GM23338 (cell line): Measurements from ENCODE around the gene PIGV. TPM values are rescaled to one million over a fixed set of nuclear protein-coding genes. Genes with fewer than 3 reads are reported as not detected.

Experiments
- ATAC-seq: fragments of 200-7000 bp; cut with Tn5 transposase; 3 replicates; pipeline ENCODE4 v1.9.1; 2020
- DNase-seq: peaks from one replicate; pipeline ENCODE4 v3.0.0-alpha.2; 2015; ENCODE audit warnings: low spot score
- H2AFZ ChIP-seq: fragments of 200-600 bp; sonication (generic); 2 replicates; pipeline ENCODE4 v1.8.0; 2016; ENCODE audit warnings: antibody characterized with exemption, mild to moderate bottlenecking, moderate library complexity
- H3F3A ChIP-seq: fragments of 200-600 bp; sonication (generic); replicated peaks from 2 replicates; pipeline ENCODE4 v1.8.0; 2017; ENCODE audit warnings: antibody characterized with exemption, mixed run types, low read depth
- H3K27ac ChIP-seq: fragments of 200-600 bp; sonication (generic); 2 replicates; pipeline ENCODE4 v1.6.1; 2016; ENCODE audit warnings: low read depth
- H3K27me3 ChIP-seq: fragments of 200-600 bp; sonication (generic); 2 replicates; pipeline ENCODE4 v1.8.0; 2016; ENCODE audit warnings: mild to moderate bottlenecking, mixed run types, moderate library complexity; ENCODE audit not compliant: insufficient read depth
- H3K36me3 ChIP-seq: fragments of 200-600 bp; sonication (generic); 2 replicates; pipeline ENCODE4 v1.8.0; 2016; ENCODE audit warnings: mild to moderate bottlenecking; ENCODE audit not compliant: insufficient read depth
- H3K4me1 ChIP-seq: fragments of 200-600 bp; sonication (generic); 2 replicates; pipeline ENCODE4 v1.8.0; 2016; ENCODE audit warnings: mild to moderate bottlenecking, moderate library complexity; ENCODE audit not compliant: insufficient read depth
- H3K4me2 ChIP-seq: fragments of 200-600 bp; sonication (generic); 2 replicates; pipeline ENCODE4 v1.7.1; 2017; ENCODE audit warnings: mixed run types
- H3K4me3 ChIP-seq: fragments of 200-600 bp; sonication (generic); 2 replicates; pipeline ENCODE4 v1.6.1; 2016; ENCODE audit warnings: mixed run types
- H3K79me2 ChIP-seq: fragments of 200-600 bp; sonication (generic); replicated peaks from 2 replicates; pipeline ENCODE4 v1.8.0; 2017; ENCODE audit warnings: mild to moderate bottlenecking; ENCODE audit not compliant: insufficient read depth
- H3K9me2 ChIP-seq: fragments of 200-600 bp; sonication (generic); 2 replicates; pipeline ENCODE4 v1.8.0; 2017; ENCODE audit not compliant: insufficient read depth
- H4K20me1 ChIP-seq: fragments of 200-600 bp; sonication (generic); replicated peaks from 2 replicates; pipeline ENCODE4 v1.8.0; 2017; ENCODE audit warnings: mild to moderate bottlenecking; ENCODE audit not compliant: insufficient read depth
- H3K27ac Mint-ChIP-seq: 2 replicates; pipeline ENCODE4 v1.8.0; 2020; ENCODE audit warnings: inconsistent platforms, mild to moderate bottlenecking, moderate library complexity, mixed read lengths
- H3K27me3 Mint-ChIP-seq: 3 replicates; pipeline ENCODE4 v1.8.0; 2022; ENCODE audit warnings: low read depth, mild to moderate bottlenecking, moderate library complexity, mixed read lengths, inconsistent platforms; ENCODE audit not compliant: insufficient read depth, poor library complexity
- H3K36me3 Mint-ChIP-seq: 3 replicates; pipeline ENCODE4 v1.8.0; 2021; ENCODE audit warnings: low read depth, mild to moderate bottlenecking, inconsistent platforms, moderate library complexity, mixed read lengths
- H3K4me1 Mint-ChIP-seq: 3 replicates; pipeline ENCODE4 v1.8.0; 2020; ENCODE audit warnings: mild to moderate bottlenecking, inconsistent platforms, mixed read lengths
- H3K4me3 Mint-ChIP-seq: 3 replicates; pipeline ENCODE4 v1.8.0; 2021; ENCODE audit warnings: moderate library complexity, mild to moderate bottlenecking, inconsistent platforms, mixed read lengths
- H3K9me3 Mint-ChIP-seq: 3 replicates; pipeline ENCODE4 v1.8.0; 2020; ENCODE audit warnings: moderate library complexity, mild to moderate bottlenecking, inconsistent platforms, mixed read lengths
- CREB1 ChIP-seq: fragments of 250-450 bp; sonication (Bioruptor Pico); IDR thresholded peaks from 2 replicates; pipeline ENCODE4 v1.5.0; 2020; ENCODE audit warnings: low read depth, mild to moderate bottlenecking, moderate library complexity
- EZH2 ChIP-seq: fragments of 200-600 bp; sonication (generic); IDR thresholded peaks from one replicate; pipeline ENCODE4 v1.8.0; 2017; ENCODE audit warnings: antibody characterized with exemption, mild to moderate bottlenecking, low read depth; ENCODE audit not compliant: unreplicated experiment
- EZH2phosphoT487 ChIP-seq: fragments of 200-600 bp; sonication (generic); IDR thresholded peaks from one replicate; pipeline ENCODE4 v1.8.1; 2018; ENCODE audit warnings: antibody characterized with exemption; ENCODE audit not compliant: unreplicated experiment
- JUNB ChIP-seq: IDR thresholded peaks from one replicate; pipeline ENCODE4 v1.6.1; 2016; ENCODE audit warnings: antibody characterized with exemption; ENCODE audit not compliant: unreplicated experiment
- NANOG ChIP-seq: IDR thresholded peaks from 2 replicates; pipeline ENCODE4 v1.6.1; 2016; ENCODE audit warnings: antibody characterized with exemption, borderline replicate concordance
- POLR2AphosphoS5 ChIP-seq: IDR thresholded peaks from 2 replicates; pipeline ENCODE4 v1.6.1; 2016; ENCODE audit warnings: antibody characterized with exemption, low read depth
- STAT1 ChIP-seq: IDR thresholded peaks from one replicate; pipeline ENCODE4 v1.6.1; 2016; ENCODE audit warnings: antibody characterized with exemption; ENCODE audit not compliant: unreplicated experiment
- ZNF114 ChIP-seq: fragments of 250-450 bp; sonication (Bioruptor Pico); IDR thresholded peaks from 2 replicates; pipeline ENCODE4 v1.5.0; 2020; ENCODE audit warnings: mild to moderate bottlenecking, moderate library complexity
- ZNF331 ChIP-seq: fragments of 250-450 bp; sonication (Bioruptor Pico); IDR thresholded peaks from 2 replicates; pipeline ENCODE4 v1.5.0; 2020; ENCODE audit warnings: low read depth, mild to moderate bottlenecking, moderate library complexity
- polyA plus RNA-seq: library from polyadenylated mRNA; unstranded; fragments of >200 nt; fragmentation: Nextera tagmentation; extraction: Ambion mirVana; gene quantifications from 2 replicates; pipeline ENCODE4 v1.2.1, GENCODE V29; 2016
- total RNA-seq: library from RNA; depleted of rRNA; stranded (reverse); fragments of >200 nt; shearing (Covaris generic); gene quantifications from 2 replicates; pipeline ENCODE4 v1.2.3, GENCODE V29; 2014
- TF ChIP-seq, protein P1 (sequence below): fragments of 250-450 bp; sonication (Bioruptor Pico); IDR thresholded peaks from 2 replicates; pipeline ENCODE4 v1.5.0; 2020; ENCODE audit warnings: mild to moderate bottlenecking, moderate library complexity
- TF ChIP-seq, protein P2 (sequence below): IDR thresholded peaks from 2 replicates; pipeline ENCODE4 v1.6.1; 2016; ENCODE audit warnings: antibody characterized with exemption
- TF ChIP-seq, protein P3 (sequence below): IDR thresholded peaks from one replicate; pipeline ENCODE4 v1.6.1; 2018; ENCODE audit warnings: antibody characterized with exemption; ENCODE audit not compliant: unreplicated experiment
- TF ChIP-seq, protein P4 (sequence below), 2 experiments: fragments of 200-600 bp in 1 of 2; sonication (generic) in 1 of 2; conservative IDR thresholded peaks; 2 replicates each; pipeline versions ENCODE4 v1.5.1 to v1.6.1; 2016 to 2017; ENCODE audit warnings: antibody characterized with exemption in 2 of 2, low read depth in 2 of 2, mild to moderate bottlenecking in 2 of 2, moderate library complexity in 1 of 2

PIGV gene
- total and polyA plus RNA-seq, 2 experiments from 2014 or later, result 4.5 to 12.6 TPM

DNA sequence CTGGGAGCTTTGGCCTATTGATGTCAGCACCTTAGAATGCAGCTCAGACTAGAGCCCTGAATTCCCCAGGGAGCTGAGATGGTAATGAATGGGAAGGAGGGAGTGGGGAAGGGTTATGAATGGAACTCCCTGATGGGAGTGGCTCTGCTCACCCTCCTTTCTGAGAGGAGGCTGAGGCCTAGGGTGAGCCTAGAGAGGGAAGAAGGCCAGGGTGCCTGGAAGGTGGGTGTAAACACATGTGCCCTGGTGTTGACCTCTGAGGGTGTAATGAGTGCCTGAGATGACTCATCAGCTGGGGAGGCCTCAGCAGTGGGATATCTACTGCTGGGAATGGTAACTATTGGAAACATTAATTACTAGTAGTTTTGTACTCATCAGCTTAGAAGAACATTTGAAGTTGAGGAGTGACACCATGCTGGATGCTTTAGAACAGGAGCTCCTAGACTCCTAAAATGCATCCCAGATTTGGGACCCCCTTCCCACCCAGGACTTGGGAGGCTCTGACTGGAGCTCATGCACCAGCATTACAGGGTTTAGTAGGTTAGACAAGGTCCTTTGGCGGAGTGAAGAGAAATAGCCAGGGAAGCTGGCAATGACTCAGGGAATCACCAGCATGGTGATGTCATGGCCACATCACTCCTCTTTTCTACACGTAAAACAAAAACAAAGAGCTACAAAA is 16.0 kb upstream of the PIGV start:
- H3K36me3 ChIP-seq, result peaks cover 88% of the 10 kb centered on the region
- no peaks in the 10 kb centered on the region for H3K27me3 ChIP-seq
- H3K9me2 ChIP-seq, result no peaks in the 10 kb centered on the region
- H3K4me1 ChIP-seq, result no peaks in the 10 kb centered on the region
- no peak overlapping the region for H3K27ac ChIP-seq
- H3K4me3 Mint-ChIP-seq, result no peak overlapping the region
- H3K4me3 ChIP-seq, result no peak overlapping the region
- peaks cover 7% of the 10 kb centered on the region for H3K27me3 Mint-ChIP-seq
- H2AFZ ChIP-seq, result no peak overlapping the region
- H3K27ac Mint-ChIP-seq, result peak overlapping the region; percentile 89
- DNase-seq (no peak), ATAC-seq (peak; percentile 55)
- peaks cover 12% of the 10 kb centered on the region; the same call in 1 of the 2 replicates for H4K20me1 ChIP-seq
- no peaks in the 10 kb centered on the region for H3K9me3 Mint-ChIP-seq
- H3K4me2 ChIP-seq, result no peak overlapping the region
- no peaks in the 10 kb centered on the region for H3K4me1 Mint-ChIP-seq
- TF ChIP-seq POLR2AphosphoS5, result no peak
- TF ChIP-seq, protein P1, sequence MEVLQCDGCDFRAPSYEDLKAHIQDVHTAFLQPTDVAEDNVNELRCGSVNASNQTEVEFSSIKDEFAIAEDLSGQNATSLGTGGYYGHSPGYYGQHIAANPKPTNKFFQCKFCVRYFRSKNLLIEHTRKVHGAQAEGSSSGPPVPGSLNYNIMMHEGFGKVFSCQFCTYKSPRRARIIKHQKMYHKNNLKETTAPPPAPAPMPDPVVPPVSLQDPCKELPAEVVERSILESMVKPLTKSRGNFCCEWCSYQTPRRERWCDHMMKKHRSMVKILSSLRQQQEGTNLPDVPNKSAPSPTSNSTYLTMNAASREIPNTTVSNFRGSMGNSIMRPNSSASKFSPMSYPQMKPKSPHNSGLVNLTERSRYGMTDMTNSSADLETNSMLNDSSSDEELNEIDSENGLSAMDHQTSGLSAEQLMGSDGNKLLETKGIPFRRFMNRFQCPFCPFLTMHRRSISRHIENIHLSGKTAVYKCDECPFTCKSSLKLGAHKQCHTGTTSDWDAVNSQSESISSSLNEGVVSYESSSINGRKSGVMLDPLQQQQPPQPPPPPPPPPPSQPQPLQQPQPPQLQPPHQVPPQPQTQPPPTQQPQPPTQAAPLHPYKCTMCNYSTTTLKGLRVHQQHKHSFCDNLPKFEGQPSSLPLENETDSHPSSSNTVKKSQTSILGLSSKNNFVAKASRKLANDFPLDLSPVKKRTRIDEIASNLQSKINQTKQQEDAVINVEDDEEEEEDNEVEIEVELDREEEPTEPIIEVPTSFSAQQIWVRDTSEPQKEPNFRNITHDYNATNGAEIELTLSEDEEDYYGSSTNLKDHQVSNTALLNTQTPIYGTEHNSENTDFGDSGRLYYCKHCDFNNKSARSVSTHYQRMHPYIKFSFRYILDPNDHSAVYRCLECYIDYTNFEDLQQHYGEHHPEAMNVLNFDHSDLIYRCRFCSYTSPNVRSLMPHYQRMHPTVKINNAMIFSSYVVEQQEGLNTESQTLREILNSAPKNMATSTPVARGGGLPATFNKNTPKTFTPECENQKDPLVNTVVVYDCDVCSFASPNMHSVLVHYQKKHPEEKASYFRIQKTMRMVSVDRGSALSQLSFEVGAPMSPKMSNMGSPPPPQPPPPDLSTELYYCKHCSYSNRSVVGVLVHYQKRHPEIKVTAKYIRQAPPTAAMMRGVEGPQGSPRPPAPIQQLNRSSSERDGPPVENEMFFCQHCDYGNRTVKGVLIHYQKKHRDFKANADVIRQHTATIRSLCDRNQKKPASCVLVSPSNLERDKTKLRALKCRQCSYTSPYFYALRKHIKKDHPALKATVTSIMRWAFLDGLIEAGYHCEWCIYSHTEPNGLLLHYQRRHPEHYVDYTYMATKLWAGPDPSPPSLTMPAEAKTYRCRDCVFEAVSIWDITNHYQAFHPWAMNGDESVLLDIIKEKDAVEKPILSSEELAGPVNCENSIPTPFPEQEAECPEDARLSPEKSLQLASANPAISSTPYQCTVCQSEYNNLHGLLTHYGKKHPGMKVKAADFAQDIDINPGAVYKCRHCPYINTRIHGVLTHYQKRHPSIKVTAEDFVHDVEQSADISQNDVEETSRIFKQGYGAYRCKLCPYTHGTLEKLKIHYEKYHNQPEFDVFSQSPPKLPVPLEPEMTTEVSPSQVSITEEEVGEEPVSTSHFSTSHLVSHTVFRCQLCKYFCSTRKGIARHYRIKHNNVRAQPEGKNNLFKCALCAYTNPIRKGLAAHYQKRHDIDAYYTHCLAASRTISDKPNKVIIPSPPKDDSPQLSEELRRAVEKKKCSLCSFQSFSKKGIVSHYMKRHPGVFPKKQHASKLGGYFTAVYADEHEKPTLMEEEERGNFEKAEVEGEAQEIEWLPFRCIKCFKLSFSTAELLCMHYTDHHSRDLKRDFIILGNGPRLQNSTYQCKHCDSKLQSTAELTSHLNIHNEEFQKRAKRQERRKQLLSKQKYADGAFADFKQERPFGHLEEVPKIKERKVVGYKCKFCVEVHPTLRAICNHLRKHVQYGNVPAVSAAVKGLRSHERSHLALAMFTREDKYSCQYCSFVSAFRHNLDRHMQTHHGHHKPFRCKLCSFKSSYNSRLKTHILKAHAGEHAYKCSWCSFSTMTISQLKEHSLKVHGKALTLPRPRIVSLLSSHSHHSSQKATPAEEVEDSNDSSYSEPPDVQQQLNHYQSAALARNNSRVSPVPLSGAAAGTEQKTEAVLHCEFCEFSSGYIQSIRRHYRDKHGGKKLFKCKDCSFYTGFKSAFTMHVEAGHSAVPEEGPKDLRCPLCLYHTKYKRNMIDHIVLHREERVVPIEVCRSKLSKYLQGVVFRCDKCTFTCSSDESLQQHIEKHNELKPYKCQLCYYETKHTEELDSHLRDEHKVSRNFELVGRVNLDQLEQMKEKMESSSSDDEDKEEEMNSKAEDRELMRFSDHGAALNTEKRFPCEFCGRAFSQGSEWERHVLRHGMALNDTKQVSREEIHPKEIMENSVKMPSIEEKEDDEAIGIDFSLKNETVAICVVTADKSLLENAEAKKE (CRISPR knock-in tag), result no peak
- no peak for TF ChIP-seq ZNF331 (CRISPR knock-in tag)
- no peak for TF ChIP-seq ZNF114
- no peak for TF ChIP-seq STAT1
- TF ChIP-seq EZH2, result no peak
- no peak for TF ChIP-seq NANOG
- TF ChIP-seq EZH2phosphoT487, result no peak
- TF ChIP-seq, protein P2, sequence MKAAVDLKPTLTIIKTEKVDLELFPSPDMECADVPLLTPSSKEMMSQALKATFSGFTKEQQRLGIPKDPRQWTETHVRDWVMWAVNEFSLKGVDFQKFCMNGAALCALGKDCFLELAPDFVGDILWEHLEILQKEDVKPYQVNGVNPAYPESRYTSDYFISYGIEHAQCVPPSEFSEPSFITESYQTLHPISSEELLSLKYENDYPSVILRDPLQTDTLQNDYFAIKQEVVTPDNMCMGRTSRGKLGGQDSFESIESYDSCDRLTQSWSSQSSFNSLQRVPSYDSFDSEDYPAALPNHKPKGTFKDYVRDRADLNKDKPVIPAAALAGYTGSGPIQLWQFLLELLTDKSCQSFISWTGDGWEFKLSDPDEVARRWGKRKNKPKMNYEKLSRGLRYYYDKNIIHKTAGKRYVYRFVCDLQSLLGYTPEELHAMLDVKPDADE, result no peak
- TF ChIP-seq, protein P3, sequence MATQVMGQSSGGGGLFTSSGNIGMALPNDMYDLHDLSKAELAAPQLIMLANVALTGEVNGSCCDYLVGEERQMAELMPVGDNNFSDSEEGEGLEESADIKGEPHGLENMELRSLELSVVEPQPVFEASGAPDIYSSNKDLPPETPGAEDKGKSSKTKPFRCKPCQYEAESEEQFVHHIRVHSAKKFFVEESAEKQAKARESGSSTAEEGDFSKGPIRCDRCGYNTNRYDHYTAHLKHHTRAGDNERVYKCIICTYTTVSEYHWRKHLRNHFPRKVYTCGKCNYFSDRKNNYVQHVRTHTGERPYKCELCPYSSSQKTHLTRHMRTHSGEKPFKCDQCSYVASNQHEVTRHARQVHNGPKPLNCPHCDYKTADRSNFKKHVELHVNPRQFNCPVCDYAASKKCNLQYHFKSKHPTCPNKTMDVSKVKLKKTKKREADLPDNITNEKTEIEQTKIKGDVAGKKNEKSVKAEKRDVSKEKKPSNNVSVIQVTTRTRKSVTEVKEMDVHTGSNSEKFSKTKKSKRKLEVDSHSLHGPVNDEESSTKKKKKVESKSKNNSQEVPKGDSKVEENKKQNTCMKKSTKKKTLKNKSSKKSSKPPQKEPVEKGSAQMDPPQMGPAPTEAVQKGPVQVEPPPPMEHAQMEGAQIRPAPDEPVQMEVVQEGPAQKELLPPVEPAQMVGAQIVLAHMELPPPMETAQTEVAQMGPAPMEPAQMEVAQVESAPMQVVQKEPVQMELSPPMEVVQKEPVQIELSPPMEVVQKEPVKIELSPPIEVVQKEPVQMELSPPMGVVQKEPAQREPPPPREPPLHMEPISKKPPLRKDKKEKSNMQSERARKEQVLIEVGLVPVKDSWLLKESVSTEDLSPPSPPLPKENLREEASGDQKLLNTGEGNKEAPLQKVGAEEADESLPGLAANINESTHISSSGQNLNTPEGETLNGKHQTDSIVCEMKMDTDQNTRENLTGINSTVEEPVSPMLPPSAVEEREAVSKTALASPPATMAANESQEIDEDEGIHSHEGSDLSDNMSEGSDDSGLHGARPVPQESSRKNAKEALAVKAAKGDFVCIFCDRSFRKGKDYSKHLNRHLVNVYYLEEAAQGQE, result no peak
- no peak for TF ChIP-seq JUNB
- TF ChIP-seq, protein P4, sequence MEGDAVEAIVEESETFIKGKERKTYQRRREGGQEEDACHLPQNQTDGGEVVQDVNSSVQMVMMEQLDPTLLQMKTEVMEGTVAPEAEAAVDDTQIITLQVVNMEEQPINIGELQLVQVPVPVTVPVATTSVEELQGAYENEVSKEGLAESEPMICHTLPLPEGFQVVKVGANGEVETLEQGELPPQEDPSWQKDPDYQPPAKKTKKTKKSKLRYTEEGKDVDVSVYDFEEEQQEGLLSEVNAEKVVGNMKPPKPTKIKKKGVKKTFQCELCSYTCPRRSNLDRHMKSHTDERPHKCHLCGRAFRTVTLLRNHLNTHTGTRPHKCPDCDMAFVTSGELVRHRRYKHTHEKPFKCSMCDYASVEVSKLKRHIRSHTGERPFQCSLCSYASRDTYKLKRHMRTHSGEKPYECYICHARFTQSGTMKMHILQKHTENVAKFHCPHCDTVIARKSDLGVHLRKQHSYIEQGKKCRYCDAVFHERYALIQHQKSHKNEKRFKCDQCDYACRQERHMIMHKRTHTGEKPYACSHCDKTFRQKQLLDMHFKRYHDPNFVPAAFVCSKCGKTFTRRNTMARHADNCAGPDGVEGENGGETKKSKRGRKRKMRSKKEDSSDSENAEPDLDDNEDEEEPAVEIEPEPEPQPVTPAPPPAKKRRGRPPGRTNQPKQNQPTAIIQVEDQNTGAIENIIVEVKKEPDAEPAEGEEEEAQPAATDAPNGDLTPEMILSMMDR (conservative IDR thresholded peaks at IDR 0.05; ENCODE audit: low read depth in 2 of 2), result no peak
- TF ChIP-seq CREB1 (CRISPR knock-in tag), result no peak
- peaks cover 99% of the 10 kb centered on the region for H3K36me3 Mint-ChIP-seq
- H3K79me2 ChIP-seq, result no peaks in the 10 kb centered on the region
- H3F3A ChIP-seq, result 0 out of 2 replicates have a peak, but pooled peaks cover 5% of the 10 kb centered on the region
